ENCODE data around the gene GLI3. TPM values are rescaled to one million over a fixed set of nuclear protein-coding genes. Genes with fewer than 3 reads are reported as not detected.
A peak's percentile ranks its signal among the peaks of the same experiment; 100 is the strongest.

The GLI3 gene
- total and polyA plus RNA-seq, 12 donors = 1.1 to 18.0 (median 4.6) TPM

- intact Hi-C loops (cut with DNase I) = no loop called here
- H3K36me3 ChIP-seq (replicated peaks in 1 of 2) = peaks cover 0 to 12% of the 10 kb centered on the region in 2 donors
Observed at GRCh38 chr7:41964849-41965745, 271.9 kb downstream of the GLI3 start.

GRCh38 chr7:41964183-41964753, 272.7 kb downstream of the GLI3 start:
- Histone ChIP-seq H3K27ac (no peak overlapping the region), H3K36me3 (replicated peaks in 1 of 2) (peaks cover 0 to 12% of the 10 kb centered on the region in 2 donors), H3K9me3 (replicated peaks in 1 of 3) (no peaks in the 10 kb centered on the region), H3K4me1 (replicated peaks in 1 of 2) (no peaks in the 10 kb centered on the region), H3K4me3 (no peak overlapping the region), H3K27me3 (no peaks in the 10 kb centered on the region)
- 92 to 97% (median 95%) methylated on average over 16 of the region's 16 CpGs for WGBS, 4 donors
- TF ChIP-seq POLR2A (IDR thresholded peaks at IDR 0.05) (no peak), CTCF (IDR thresholded peaks at IDR 0.05) (no peak)
- intact Hi-C loops (cut with DNase I) = no loop called here
- no peak for DNase-seq

More at GRCh38 chr7:41964849-41965745, 271.9 kb downstream of the GLI3 start:
- Histone ChIP-seq H3K27me3 (no peaks in the 10 kb centered on the region), H3K27ac (no peak overlapping the region), H3K4me3 (no peak overlapping the region), H3K9me3 (replicated peaks in 1 of 3) (no peaks in the 10 kb centered on the region), H3K4me1 (replicated peaks in 1 of 2) (no peaks in the 10 kb centered on the region)
- DNase-seq = no peak
- WGBS, 4 donors = 92 to 100% (median 98%) methylated on average over 9 to 47 of the region's 47 CpGs
- no peak for TF ChIP-seq POLR2A (IDR thresholded peaks at IDR 0.05)
- TF ChIP-seq CTCF (IDR thresholded peaks at IDR 0.05) = no peak

- intact Hi-C loops (cut with DNase I) = no loop called here
- no peak for TF ChIP-seq CTCF (IDR thresholded peaks at IDR 0.05)
- no peak for TF ChIP-seq POLR2A (IDR thresholded peaks at IDR 0.05)
- Histone ChIP-seq H3K27ac (no peak overlapping the region), H3K9me3 (replicated peaks in 1 of 3) (no peaks in the 10 kb centered on the region), H3K36me3 (replicated peaks in 1 of 2) (no peaks in the 10 kb centered on the region), H3K4me1 (replicated peaks in 1 of 2) (peaks cover 4 to 19% of the 10 kb centered on the region in 2 donors), H3K27me3 (no peaks in the 10 kb centered on the region), H3K4me3 (no peak overlapping the region)
- 72 to 86% (median 77%) methylated on average over 10 of the region's 10 CpGs for WGBS, 4 donors
- no peak for DNase-seq
Observed at GRCh38 chr7:41956705-41957104, 280.3 kb downstream of the GLI3 start.

GRCh38 chr7:41955893-41956675, 280.9 kb downstream of the GLI3 start:
- H3K9me3 ChIP-seq (replicated peaks in 1 of 3) = no peaks in the 10 kb centered on the region
- H3K4me1 ChIP-seq (replicated peaks in 1 of 2) = peaks cover 4 to 19% of the 10 kb centered on the region in 2 donors
- H3K27me3 ChIP-seq = no peaks in the 10 kb centered on the region
- TF ChIP-seq CTCF (IDR thresholded peaks at IDR 0.05) = no peak
- TF ChIP-seq POLR2A (IDR thresholded peaks at IDR 0.05) = no peak
- no peaks in the 10 kb centered on the region for H3K36me3 ChIP-seq (replicated peaks in 1 of 2)
- H3K27ac ChIP-seq = peak overlapping the region in 1 of 5 donors; percentile 24
- H3K4me3 ChIP-seq = no peak overlapping the region
- 27 to 57% (median 32%) methylated on average over 10 to 16 of the region's 16 CpGs for WGBS, 4 donors
- intact Hi-C loops (cut with DNase I) = no loop called here
- peak; percentile 88 to 98 (median 97) for DNase-seq

Measured in adrenal gland (tissue), 12 donors.